HepG2 (cell line): ENCODE results near the gene VAPB. TPM values are rescaled to one million over a fixed set of nuclear protein-coding genes. Genes with fewer than 3 reads are reported as not detected.

Source experiments
- ATAD3A ChIP-seq: sonication (generic); formaldehyde crosslinking; IDR thresholded peaks from 2 replicates; pipeline ENCODE4 v1.4.0; 2020; ENCODE audit warnings: missing genetic modification reagents
- ATF7-NPFF ChIP-seq: sonication (generic); formaldehyde crosslinking; IDR thresholded peaks from 2 replicates; pipeline ENCODE4 v1.8.1; 2023; ENCODE audit warnings: mild to moderate bottlenecking, low read depth, missing genetic modification reagents, moderate library complexity
- CBFB ChIP-seq: sonication (generic); formaldehyde crosslinking; IDR thresholded peaks from 2 replicates; pipeline ENCODE4 v1.4.0; 2020; ENCODE audit warnings: missing genetic modification reagents
- CCDC6 ChIP-seq: sonication (generic); formaldehyde crosslinking; IDR thresholded peaks from 2 replicates; pipeline ENCODE4 v1.8.1; 2022; ENCODE audit warnings: mild to moderate bottlenecking, missing genetic modification reagents, moderate library complexity
- CSRNP2 ChIP-seq: sonication (generic); formaldehyde crosslinking; conservative IDR thresholded peaks from 2 replicates; pipeline ENCODE4 v1.8.0; 2022; ENCODE audit warnings: low read depth, missing genetic modification reagents
- EHMT2 ChIP-seq: fragments of 200-600 bp; sonication (generic); IDR thresholded peaks from 2 replicates; pipeline ENCODE4 v1.7.0; 2017; ENCODE audit warnings: antibody characterized with exemption, low read depth, low read length, borderline replicate concordance
- KDM1A ChIP-seq: IDR thresholded peaks from 2 replicates; pipeline ENCODE4 v1.6.1; 2016; ENCODE audit warnings: missing compliant biosample characterization
- MXD4 ChIP-seq: IDR thresholded peaks from 2 replicates; pipeline ENCODE4 v1.6.1; 2016; ENCODE audit warnings: mild to moderate bottlenecking, missing biosample characterization, missing genetic modification reagents
- NFATC3 ChIP-seq: sonication (generic); formaldehyde crosslinking; IDR thresholded peaks from 2 replicates; pipeline ENCODE4 v1.5.1; 2020; ENCODE audit warnings: mild to moderate bottlenecking, missing genetic modification reagents
- PAWR ChIP-seq: sonication (generic); formaldehyde crosslinking; IDR thresholded peaks from 2 replicates; pipeline ENCODE4 v1.4.0; 2020; ENCODE audit warnings: missing genetic modification reagents, mild to moderate bottlenecking, borderline replicate concordance
- RAD21 ChIP-seq: fragments of 450-650 bp; formaldehyde crosslinking; IDR thresholded peaks from 2 replicates; pipeline ENCODE4 v1.5.0; 2020; ENCODE audit warnings: mild to moderate bottlenecking
- RELA ChIP-seq: sonication (generic); formaldehyde crosslinking; IDR thresholded peaks from 2 replicates; pipeline ENCODE4 v1.4.0; 2020; ENCODE audit warnings: missing genetic modification reagents
- TAF1 ChIP-seq: sonication (generic); formaldehyde crosslinking; IDR thresholded peaks from 2 replicates; pipeline ENCODE4 v1.4.0; 2020; ENCODE audit warnings: missing genetic modification reagents
- THAP9 ChIP-seq: sonication (generic); formaldehyde crosslinking; IDR thresholded peaks from 2 replicates; pipeline ENCODE4; 2020; ENCODE audit warnings: missing genetic modification reagents, mild to moderate bottlenecking, borderline replicate concordance
- ZBTB21 ChIP-seq: sonication (generic); formaldehyde crosslinking; IDR thresholded peaks from 2 replicates; pipeline ENCODE4 v1.4.0; 2020; ENCODE audit warnings: missing genetic modification reagents
- ZBTB38 ChIP-seq: sonication (generic); formaldehyde crosslinking; IDR thresholded peaks from 2 replicates; pipeline ENCODE4 v1.5.1; 2020; ENCODE audit warnings: mild to moderate bottlenecking, missing genetic modification reagents
- ZNF317 ChIP-seq: sonication (generic); formaldehyde crosslinking; IDR thresholded peaks from 2 replicates; pipeline ENCODE4 v1.5.0; 2020; ENCODE audit warnings: mild to moderate bottlenecking, missing genetic modification reagents
- ZNF530 ChIP-seq: sonication (generic); formaldehyde crosslinking; IDR thresholded peaks from 2 replicates; pipeline ENCODE4 v1.5.0; 2020; ENCODE audit warnings: low read depth, mild to moderate bottlenecking, missing genetic modification reagents
- ZNF558 ChIP-seq: sonication (generic); formaldehyde crosslinking; IDR thresholded peaks from 2 replicates; pipeline ENCODE4 v1.9.0; 2022; ENCODE audit warnings: mild to moderate bottlenecking, missing genetic modification reagents, borderline replicate concordance
- polyA plus RNA-seq, 8 experiments: library from polyadenylated mRNA; depleted of rRNA in 3 of 8; stranded (reverse) in 7 of 8; unstranded in 1 of 8; fragments of >200 nt; fragmentation: Illumina TruSeq in 4 of 8; extraction: Trizol in 4 of 8; gene quantifications; 2 replicates each; pipeline versions ENCODE4 v1.2.1 to v1.2.3, GENCODE V29; 2011 to 2016; ENCODE audit warnings: low read depth in 4 of 8, missing spikeins in 1 of 8, mixed read lengths in 1 of 8; ENCODE audit not compliant: insufficient read depth in 1 of 8
- total RNA-seq, 5 experiments: library from RNA; depleted of rRNA; stranded (reverse); fragments of >200 nt; fragmentation: Illumina TruSeq; extraction: Trizol; gene quantifications; 2 replicates each; pipeline ENCODE4 v1.2.3, GENCODE V29; 2016; ENCODE audit warnings: low read depth in 1 of 5
- TF ChIP-seq, protein P1 (sequence below): sonication (generic); formaldehyde crosslinking; IDR thresholded peaks from 2 replicates; pipeline ENCODE4 v1.5.0; 2020; ENCODE audit warnings: missing genetic modification reagents
- TF ChIP-seq, protein P2 (sequence below): sonication (generic); formaldehyde crosslinking; IDR thresholded peaks from 2 replicates; pipeline ENCODE4 v1.4.0; 2020; ENCODE audit warnings: mild to moderate bottlenecking, missing genetic modification reagents

The VAPB gene
- total and polyA plus RNA-seq, 2 of the 13 experiments (the other 11 are each of a cell fraction or from before 2014, with no cell fraction given) = 18.6 to 48.5 TPM

DNA sequence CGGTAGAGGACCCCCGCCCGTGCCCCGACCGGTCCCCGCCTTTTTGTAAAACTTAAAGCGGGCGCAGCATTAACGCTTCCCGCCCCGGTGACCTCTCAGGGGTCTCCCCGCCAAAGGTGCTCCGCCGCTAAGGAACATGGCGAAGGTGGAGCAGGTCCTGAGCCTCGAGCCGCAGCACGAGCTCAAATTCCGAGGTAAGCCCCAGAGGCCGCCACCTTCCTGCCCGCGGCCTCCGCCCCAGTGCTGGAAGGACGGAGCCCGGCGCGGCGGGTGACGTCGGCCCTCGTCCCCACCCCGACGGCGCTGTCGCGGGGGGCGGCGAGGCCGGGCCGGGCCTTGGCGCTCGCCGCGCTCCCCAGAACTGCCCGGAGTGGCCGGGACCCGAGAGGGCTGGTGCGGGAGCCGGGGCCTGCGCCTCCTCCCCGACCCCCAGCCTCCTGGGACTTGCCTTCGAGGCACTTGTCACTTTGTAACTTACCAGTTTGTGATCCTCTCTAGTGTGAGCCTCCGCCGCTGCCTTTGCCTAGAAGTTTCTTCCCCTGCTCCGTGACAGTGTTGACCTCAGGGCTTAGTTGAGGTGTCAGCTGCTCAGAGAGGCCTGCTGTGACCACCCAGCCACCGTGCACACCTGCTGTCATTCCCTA is 417 bp downstream of the VAPB start (continued):
- TF ChIP-seq, protein P1, sequence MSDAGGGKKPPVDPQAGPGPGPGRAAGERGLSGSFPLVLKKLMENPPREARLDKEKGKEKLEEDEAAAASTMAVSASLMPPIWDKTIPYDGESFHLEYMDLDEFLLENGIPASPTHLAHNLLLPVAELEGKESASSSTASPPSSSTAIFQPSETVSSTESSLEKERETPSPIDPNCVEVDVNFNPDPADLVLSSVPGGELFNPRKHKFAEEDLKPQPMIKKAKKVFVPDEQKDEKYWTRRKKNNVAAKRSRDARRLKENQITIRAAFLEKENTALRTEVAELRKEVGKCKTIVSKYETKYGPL (CRISPR knock-in tag) = no peak
- TF ChIP-seq ZNF317 (CRISPR knock-in tag) = no peak
- TF ChIP-seq ZBTB38 (CRISPR knock-in tag) = peak; percentile 77; the same call in 1 of the 2 replicates
- no peak for TF ChIP-seq ATAD3A
- TF ChIP-seq TAF1 (CRISPR knock-in tag) = peak; percentile 60
- TF ChIP-seq KDM1A (CRISPR knock-in tag) = no peak
- no peak; the same call in 1 of the 2 replicates for TF ChIP-seq ZBTB21 (CRISPR knock-in tag)
- no peak for TF ChIP-seq ZNF530 (CRISPR knock-in tag)
- TF ChIP-seq NFATC3 (CRISPR knock-in tag) = no peak
- TF ChIP-seq, protein P2, sequence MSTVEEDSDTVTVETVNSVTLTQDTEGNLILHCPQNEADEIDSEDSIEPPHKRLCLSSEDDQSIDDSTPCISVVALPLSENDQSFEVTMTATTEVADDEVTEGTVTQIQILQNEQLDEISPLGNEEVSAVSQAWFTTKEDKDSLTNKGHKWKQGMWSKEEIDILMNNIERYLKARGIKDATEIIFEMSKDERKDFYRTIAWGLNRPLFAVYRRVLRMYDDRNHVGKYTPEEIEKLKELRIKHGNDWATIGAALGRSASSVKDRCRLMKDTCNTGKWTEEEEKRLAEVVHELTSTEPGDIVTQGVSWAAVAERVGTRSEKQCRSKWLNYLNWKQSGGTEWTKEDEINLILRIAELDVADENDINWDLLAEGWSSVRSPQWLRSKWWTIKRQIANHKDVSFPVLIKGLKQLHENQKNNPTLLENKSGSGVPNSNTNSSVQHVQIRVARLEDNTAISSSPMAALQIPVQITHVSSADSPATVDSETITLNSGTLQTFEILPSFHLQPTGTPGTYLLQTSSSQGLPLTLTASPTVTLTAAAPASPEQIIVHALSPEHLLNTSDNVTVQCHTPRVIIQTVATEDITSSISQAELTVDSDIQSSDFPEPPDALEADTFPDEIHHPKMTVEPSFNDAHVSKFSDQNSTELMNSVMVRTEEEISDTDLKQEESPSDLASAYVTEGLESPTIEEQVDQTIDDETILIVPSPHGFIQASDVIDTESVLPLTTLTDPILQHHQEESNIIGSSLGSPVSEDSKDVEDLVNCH = no peak
- TF ChIP-seq RAD21 = peak; percentile 62
- TF ChIP-seq ATF7-NPFF (CRISPR knock-in tag) = peak; percentile 79
- TF ChIP-seq EHMT2 = no peak
- no peak for TF ChIP-seq PAWR (CRISPR knock-in tag)
- TF ChIP-seq CCDC6 (CRISPR knock-in tag) = peak; percentile 80; the same call in 1 of the 2 replicates
- no peak for TF ChIP-seq THAP9
- no peak for TF ChIP-seq CBFB (CRISPR knock-in tag)
- no peak for TF ChIP-seq RELA (CRISPR knock-in tag)
- TF ChIP-seq CSRNP2 (CRISPR knock-in tag) = no peak
- TF ChIP-seq MXD4 (CRISPR knock-in tag) = peak; percentile 83
- 0 out of 2 replicates have a peak, but pooled peaks have one; percentile 62 for TF ChIP-seq ZNF558 (CRISPR knock-in tag)
